ENCODE results near the gene DLX6.

The DLX6 gene

GRCh38 chr7:96996111-96996957 is 9.0 kb upstream of the DLX6 start:
- no peak for DNase-seq

GRCh38 chr7:96996958-96997511 is 8.3 kb upstream of the DLX6 start:
- no peak for DNase-seq

GRCh38 chr7:96997512-96998032 is 7.8 kb upstream of the DLX6 start:
- no peak for DNase-seq

GRCh38 chr7:96998333-96998732 is 7.0 kb upstream of the DLX6 start:
- DNase-seq, result no peak

GRCh38 chr7:96998744-96999143 is 6.6 kb upstream of the DLX6 start:
- DNase-seq, result no peak

GRCh38 chr7:97001221-97001620 is 4.1 kb upstream of the DLX6 start:
- DNase-seq, result no peak

DNA sequence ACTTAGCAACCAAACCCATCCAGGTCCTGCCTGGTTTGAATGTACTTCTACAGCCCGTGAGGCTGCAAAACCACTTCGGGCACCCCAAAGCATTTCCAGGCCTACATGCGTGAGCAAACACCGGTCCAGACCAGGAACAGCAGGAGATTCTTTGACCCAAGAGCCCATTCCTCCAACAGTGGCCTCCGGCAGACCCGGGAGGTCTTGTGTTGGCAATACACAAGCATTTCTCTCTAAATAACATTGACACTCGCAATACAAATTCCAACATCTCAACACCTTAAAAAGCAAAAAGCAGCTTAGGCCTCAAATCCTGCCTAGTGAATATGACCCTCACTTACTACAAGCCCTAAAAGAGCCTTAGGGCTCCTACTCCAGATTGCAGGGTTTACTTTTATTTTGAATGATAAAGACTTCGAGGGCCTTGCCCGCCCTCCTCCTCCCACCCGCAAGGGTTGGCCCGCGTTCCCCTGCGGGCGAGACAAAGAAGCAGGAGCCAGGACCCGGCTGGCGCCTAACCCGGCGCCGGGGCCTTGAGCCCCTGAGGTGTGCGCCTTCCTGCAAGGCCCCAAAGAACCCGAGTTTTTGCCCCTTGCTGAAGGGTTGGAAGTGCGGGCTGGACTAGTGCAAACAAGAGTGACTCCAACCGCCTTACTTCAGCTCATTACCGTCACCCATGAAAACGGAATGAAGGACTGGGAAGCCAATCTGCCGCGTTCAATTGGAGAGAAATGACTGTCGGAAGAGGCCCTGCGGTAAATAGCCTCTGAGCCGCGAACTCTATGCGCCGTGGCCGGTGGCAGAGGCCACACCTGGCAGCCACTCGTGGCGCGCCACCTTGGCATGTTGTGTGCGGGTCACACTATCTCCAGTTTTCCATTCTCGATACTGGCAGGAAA is 3.4 kb upstream of the DLX6 start:
- no peak for DNase-seq

- DNase-seq, result no peak
Measured at GRCh38 chr7:97002555-97003261, 2.6 kb upstream of the DLX6 start.

- DNase-seq, result no peak
Measured at GRCh38 chr7:97003262-97004246, 1.8 kb upstream of the DLX6 start.

GRCh38 chr7:97004247-97005182 is 838 bp upstream of the DLX6 start:
- DNase-seq, result no peak

GRCh38 chr7:97006055-97006815 is 882 bp downstream of the DLX6 start:
- peak; percentile 17 for DNase-seq

DNA sequence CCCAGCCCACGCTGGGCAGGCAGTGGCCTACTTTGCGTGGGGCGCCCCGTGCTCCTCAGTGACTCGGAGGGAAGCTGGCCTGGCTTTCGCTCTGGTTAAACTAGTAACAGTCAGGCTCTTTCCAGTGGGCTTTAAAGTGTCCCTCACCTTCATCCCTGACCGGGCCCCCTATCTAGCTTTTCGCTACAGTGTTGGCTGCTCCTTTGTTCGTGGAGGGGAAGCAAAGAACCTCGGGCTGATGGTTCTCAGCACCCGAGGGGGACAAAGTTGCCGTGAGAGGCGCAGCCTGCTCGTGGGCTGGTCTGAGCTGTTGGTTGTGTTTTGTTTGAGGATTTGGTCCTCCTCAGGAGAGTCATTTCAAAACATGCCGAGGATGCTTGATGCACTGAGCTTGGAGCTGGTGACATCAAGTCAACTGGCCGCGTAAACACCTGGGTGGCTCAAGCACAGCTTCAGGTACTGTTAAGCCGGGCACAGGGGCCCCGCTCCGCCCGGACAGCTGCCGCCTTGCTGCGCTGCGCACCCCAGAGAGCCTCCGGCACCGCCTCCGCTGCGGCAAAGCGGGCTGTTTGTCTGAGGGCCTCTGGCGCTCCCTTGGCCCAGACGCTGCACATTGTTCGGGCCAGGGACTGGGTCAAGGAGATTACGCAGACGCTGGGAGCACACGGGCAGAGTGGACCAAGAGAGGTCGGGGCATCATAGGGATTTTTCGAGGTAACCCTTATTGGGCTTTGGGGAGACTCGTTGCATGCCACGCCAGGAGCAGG is 1.6 kb downstream of the DLX6 start:
- DNase-seq, result no peak

DNA sequence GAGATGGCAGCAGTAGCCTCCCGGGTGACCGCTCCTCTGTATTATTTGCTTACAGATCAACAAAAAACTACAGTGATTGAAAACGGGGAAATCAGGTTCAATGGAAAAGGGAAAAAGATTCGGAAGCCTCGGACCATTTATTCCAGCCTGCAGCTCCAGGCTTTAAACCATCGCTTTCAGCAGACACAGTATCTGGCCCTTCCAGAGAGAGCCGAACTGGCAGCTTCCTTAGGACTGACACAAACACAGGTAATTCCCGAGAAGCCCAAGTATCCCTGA is 2.2 kb downstream of the DLX6 start:
- DNase-seq, result no peak

GRCh38 chr7:97008275-97008917 is 3.0 kb downstream of the DLX6 start:
- DNase-seq, result no peak

- DNase-seq, result no peak
Measured at GRCh38 chr7:97009753-97010732, 4.7 kb downstream of the DLX6 start.

DNA sequence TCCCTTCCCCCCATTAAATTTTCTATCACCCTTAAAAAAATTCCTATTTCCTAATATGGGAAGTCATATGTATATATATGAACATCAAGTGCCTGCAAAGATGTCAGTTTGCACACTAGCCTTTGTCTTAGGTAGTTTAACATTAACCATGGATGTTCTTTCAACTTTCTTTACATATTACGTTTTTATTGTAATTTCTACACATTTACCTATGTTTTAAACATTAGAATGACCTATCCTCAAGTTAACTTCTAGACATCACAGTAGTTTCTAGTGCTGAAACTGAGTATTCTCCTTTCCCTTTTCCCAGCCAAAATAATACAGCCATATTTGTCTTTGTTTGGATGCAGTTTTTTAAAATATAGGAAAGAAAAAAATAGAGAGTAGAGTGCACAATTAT is 5.8 kb downstream of the DLX6 start:
- no peak for DNase-seq
